Measurements from ENCODE around the gene MAPKAP1.

MAPKAP1 gene

DNA sequence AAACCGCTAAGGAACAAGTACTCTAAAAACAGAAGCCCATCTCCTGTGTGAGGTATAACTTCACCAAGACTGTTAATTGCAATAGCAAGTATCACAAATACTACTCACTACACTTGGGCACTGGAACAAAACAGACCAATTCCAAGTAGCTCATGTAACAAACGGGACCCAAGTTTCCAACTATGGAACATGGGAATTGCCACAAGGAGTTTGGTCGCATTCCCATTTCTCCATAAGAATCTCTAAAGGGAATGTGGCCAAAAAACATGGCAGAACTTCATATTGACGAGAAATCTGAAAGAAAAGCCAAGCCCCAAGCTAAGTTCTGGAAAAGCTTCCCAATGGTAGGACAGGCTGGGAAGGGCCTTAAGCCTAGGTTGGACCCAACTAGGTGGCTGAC is 162.5 kb downstream of the MAPKAP1 start:
- H3K79me2 ChIP-seq (ENCODE audit: insufficient read depth, low read length): no peaks in the 10 kb centered on the region
- H3K9me2 ChIP-seq (ENCODE audit: low read depth, low read length): no peaks in the 10 kb centered on the region
- TF ChIP-seq EZH2 (IDR thresholded peaks at IDR 0.05; ENCODE audit: borderline replicate concordance, low read length): no peak
- no peaks in the 10 kb centered on the region for H3K27me3 ChIP-seq (ENCODE audit: insufficient read depth, low read length)
- H3K4me3 ChIP-seq (ENCODE audit: low read depth, low read length, poor library complexity, severe bottlenecking): no peak overlapping the region
- no peaks in the 10 kb centered on the region for H3K9me3 ChIP-seq (ENCODE audit: low read length)
- no peaks in the 10 kb centered on the region for H3K4me1 ChIP-seq (ENCODE audit: insufficient read depth, low read length, severe bottlenecking)
- no peak overlapping the region for H3K9ac ChIP-seq (ENCODE audit: low read length)
- H3F3A ChIP-seq (ENCODE audit: insufficient read depth, low read length): no peaks in the 10 kb centered on the region
- no peak overlapping the region for H3K4me2 ChIP-seq (ENCODE audit: low read length)
- H2AFZ ChIP-seq (ENCODE audit: low read length): no peak overlapping the region
- no peaks in the 10 kb centered on the region for H4K20me1 ChIP-seq (ENCODE audit: insufficient read depth, low read length)
- H3K36me3 ChIP-seq (ENCODE audit: insufficient read depth, low read length): no peaks in the 10 kb centered on the region
- H3K27ac ChIP-seq (ENCODE audit: low read depth, low read length, poor library complexity, severe bottlenecking): no peak overlapping the region

DNA sequence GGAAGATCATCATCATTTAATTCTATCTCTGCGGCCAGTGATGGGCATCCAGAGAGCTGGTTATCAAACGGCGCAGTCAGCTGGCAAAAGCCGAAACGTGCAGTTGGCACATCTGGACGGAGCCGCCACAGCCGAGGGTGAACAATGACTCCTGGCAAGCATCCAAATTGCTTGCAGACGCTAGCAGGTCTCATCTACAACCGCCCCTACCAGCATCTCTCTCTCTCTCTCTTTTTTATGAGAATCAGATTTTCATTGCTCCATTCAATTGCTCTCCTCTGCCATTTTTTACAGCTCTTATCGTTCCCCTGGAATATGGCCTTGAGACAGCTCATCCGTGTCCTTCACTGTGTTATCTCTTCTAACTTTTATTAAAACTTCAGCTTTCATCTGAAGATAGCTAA is 165.2 kb downstream of the MAPKAP1 start:
- Histone ChIP-seq H3K27me3 (ENCODE audit: insufficient read depth, low read length) (no peaks in the 10 kb centered on the region), H3K79me2 (ENCODE audit: insufficient read depth, low read length) (no peaks in the 10 kb centered on the region), H3K9ac (ENCODE audit: low read length) (no peak overlapping the region), H3K4me3 (ENCODE audit: low read depth, low read length, poor library complexity, severe bottlenecking) (no peak overlapping the region), H3K4me2 (ENCODE audit: low read length) (no peak overlapping the region), H3K9me2 (ENCODE audit: low read depth, low read length) (no peaks in the 10 kb centered on the region), H3K36me3 (ENCODE audit: insufficient read depth, low read length) (no peaks in the 10 kb centered on the region), H3K9me3 (ENCODE audit: low read length) (no peaks in the 10 kb centered on the region), H3K4me1 (ENCODE audit: insufficient read depth, low read length, severe bottlenecking) (no peaks in the 10 kb centered on the region), H4K20me1 (ENCODE audit: insufficient read depth, low read length) (no peaks in the 10 kb centered on the region), H3F3A (ENCODE audit: insufficient read depth, low read length) (no peaks in the 10 kb centered on the region), H3K27ac (ENCODE audit: low read depth, low read length, poor library complexity, severe bottlenecking) (no peak overlapping the region), H2AFZ (ENCODE audit: low read length) (no peak overlapping the region)
- TF ChIP-seq EZH2 (IDR thresholded peaks at IDR 0.05; ENCODE audit: borderline replicate concordance, low read length): no peak
- TF ChIP-seq, protein P1, sequence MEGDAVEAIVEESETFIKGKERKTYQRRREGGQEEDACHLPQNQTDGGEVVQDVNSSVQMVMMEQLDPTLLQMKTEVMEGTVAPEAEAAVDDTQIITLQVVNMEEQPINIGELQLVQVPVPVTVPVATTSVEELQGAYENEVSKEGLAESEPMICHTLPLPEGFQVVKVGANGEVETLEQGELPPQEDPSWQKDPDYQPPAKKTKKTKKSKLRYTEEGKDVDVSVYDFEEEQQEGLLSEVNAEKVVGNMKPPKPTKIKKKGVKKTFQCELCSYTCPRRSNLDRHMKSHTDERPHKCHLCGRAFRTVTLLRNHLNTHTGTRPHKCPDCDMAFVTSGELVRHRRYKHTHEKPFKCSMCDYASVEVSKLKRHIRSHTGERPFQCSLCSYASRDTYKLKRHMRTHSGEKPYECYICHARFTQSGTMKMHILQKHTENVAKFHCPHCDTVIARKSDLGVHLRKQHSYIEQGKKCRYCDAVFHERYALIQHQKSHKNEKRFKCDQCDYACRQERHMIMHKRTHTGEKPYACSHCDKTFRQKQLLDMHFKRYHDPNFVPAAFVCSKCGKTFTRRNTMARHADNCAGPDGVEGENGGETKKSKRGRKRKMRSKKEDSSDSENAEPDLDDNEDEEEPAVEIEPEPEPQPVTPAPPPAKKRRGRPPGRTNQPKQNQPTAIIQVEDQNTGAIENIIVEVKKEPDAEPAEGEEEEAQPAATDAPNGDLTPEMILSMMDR (IDR thresholded peaks at IDR 0.05; ENCODE audit: low read length): no peak

DNA sequence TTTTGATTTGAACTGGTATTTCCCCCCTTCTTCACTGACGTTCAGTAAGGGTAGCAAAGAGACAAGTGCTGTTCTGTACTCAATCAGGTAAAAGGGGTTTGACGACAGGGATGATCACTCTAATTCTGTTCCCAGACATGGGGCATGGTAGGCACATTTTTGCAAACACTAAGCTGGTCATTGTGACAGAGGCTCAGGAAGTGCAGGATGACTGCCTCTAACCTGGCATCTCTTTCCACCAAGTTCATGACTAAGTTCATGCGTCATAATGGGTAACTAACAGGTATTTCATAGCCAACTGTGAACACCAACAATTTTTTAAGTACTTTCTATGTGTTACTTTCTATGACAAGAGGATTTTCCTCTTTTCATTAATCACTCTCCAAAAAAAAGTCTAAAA is 166.5 kb downstream of the MAPKAP1 start:
- Histone ChIP-seq H3K4me1 (ENCODE audit: insufficient read depth, low read length, severe bottlenecking) (no peaks in the 10 kb centered on the region), H3K9ac (ENCODE audit: low read length) (no peak overlapping the region), H3K27me3 (ENCODE audit: insufficient read depth, low read length) (no peaks in the 10 kb centered on the region), H2AFZ (ENCODE audit: low read length) (no peak overlapping the region), H4K20me1 (ENCODE audit: insufficient read depth, low read length) (no peaks in the 10 kb centered on the region), H3F3A (ENCODE audit: insufficient read depth, low read length) (no peaks in the 10 kb centered on the region), H3K4me3 (ENCODE audit: low read depth, low read length, poor library complexity, severe bottlenecking) (no peak overlapping the region), H3K27ac (ENCODE audit: low read depth, low read length, poor library complexity, severe bottlenecking) (no peak overlapping the region), H3K36me3 (ENCODE audit: insufficient read depth, low read length) (no peaks in the 10 kb centered on the region), H3K4me2 (ENCODE audit: low read length) (no peak overlapping the region), H3K9me3 (ENCODE audit: low read length) (no peaks in the 10 kb centered on the region), H3K9me2 (ENCODE audit: low read depth, low read length) (no peaks in the 10 kb centered on the region), H3K79me2 (ENCODE audit: insufficient read depth, low read length) (no peaks in the 10 kb centered on the region)
- TF ChIP-seq EZH2 (IDR thresholded peaks at IDR 0.05; ENCODE audit: borderline replicate concordance, low read length): no peak
- TF ChIP-seq, protein P1 (IDR thresholded peaks at IDR 0.05; ENCODE audit: low read length): no peak

DNA sequence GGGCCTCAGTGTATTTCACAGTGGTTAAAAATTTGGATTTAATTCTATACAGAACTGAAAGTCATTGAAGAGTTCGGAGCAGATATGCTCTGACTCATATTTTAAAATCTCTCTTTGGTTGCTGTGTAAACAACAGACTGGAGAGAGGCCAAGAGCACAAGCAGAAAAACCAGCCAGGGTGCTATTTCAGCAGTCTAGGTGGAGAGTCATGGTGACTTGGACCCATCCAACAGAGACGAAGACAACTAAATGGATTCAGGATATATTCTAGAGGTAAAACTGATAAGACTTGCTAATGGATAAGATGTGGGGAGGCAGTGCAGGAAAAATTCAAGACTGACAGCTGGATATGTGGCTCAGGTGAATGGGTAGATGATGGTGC is 168.9 kb downstream of the MAPKAP1 start:
- no peak overlapping the region for H3K4me2 ChIP-seq (ENCODE audit: low read length)
- no peak overlapping the region for H3K9ac ChIP-seq (ENCODE audit: low read length)
- no peaks in the 10 kb centered on the region for H3K36me3 ChIP-seq (ENCODE audit: insufficient read depth, low read length)
- no peaks in the 10 kb centered on the region for H3F3A ChIP-seq (ENCODE audit: insufficient read depth, low read length)
- no peaks in the 10 kb centered on the region for H3K27me3 ChIP-seq (ENCODE audit: insufficient read depth, low read length)
- H3K4me1 ChIP-seq (ENCODE audit: insufficient read depth, low read length, severe bottlenecking): peaks cover 5% of the 10 kb centered on the region
- no peaks in the 10 kb centered on the region for H3K79me2 ChIP-seq (ENCODE audit: insufficient read depth, low read length)
- H2AFZ ChIP-seq (ENCODE audit: low read length): no peak overlapping the region
- no peak overlapping the region for H3K27ac ChIP-seq (ENCODE audit: low read depth, low read length, poor library complexity, severe bottlenecking)
- no peaks in the 10 kb centered on the region for H4K20me1 ChIP-seq (ENCODE audit: insufficient read depth, low read length)
- H3K9me3 ChIP-seq (ENCODE audit: low read length): no peaks in the 10 kb centered on the region
- no peaks in the 10 kb centered on the region for H3K9me2 ChIP-seq (ENCODE audit: low read depth, low read length)
- no peak overlapping the region for H3K4me3 ChIP-seq (ENCODE audit: low read depth, low read length, poor library complexity, severe bottlenecking)
- TF ChIP-seq, protein P1 (IDR thresholded peaks at IDR 0.05; ENCODE audit: low read length): no peak
- no peak for TF ChIP-seq EZH2 (IDR thresholded peaks at IDR 0.05; ENCODE audit: borderline replicate concordance, low read length)
